CD4-positive, alpha-beta T cell treated with Interleukin-15 for 1 hour (primary cell): ENCODE results near the gene PRTN3.
"Not testable (repeated sequence)": the region's sequence is repeated elsewhere in the genome, so short reads cannot be mapped to it uniquely, and the experiment has no call there.

Experiments used
- DNase-seq: peaks from one replicate; pipeline ENCODE4 v3.0.0-alpha.2; 2020

Gene PRTN3

DNA sequence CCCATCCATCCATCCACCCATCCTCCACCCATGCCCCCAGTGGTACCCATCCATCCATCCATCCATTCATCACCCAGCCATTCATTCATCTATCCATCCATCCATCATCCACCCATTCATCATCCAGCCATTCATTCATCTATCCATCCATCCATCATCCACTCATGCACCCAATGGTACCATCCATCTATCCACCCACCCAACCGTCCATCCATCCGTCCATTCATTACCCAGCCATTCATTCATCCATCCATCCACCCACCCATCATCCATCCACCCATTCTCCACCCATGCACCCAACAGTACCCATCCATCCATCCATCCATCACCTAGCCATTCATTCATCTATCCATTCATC is 24.3 kb upstream of the PRTN3 start:
- DNase-seq, result no peak

GRCh38 chr19:820212-820611 is 20.6 kb upstream of the PRTN3 start:
- DNase-seq, result not testable (repeated sequence)

DNA sequence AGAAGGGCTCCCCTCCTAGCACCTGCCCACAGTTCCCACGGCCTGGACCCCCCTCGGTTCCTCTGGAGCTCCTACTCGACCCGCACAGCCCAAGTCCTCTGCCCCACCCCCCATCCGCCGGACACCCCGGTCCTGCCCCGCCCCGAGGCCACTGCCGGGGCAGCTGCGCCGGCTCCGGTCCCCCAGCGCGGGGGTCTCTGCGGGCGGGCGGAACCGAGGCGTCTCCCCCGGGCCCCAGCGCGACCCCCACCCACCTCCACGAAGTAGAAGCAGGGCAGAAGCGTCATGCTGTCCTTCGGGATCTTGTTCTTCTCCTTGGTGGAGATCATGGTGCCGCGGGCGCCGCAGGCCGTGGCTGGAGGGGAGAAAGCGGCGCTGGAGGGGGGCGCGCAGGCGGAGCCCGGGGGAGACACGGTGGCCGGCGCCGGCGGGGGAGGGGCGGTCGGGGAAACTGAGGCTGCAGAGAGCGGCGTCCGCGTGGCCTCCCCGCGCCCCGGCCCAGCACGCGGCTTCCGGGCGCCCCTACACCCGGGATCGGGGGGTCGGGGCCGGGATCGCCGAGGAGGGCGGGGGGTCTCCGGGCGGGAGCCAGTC is 19.5 kb upstream of the PRTN3 start:
- DNase-seq, result no peak

DNA sequence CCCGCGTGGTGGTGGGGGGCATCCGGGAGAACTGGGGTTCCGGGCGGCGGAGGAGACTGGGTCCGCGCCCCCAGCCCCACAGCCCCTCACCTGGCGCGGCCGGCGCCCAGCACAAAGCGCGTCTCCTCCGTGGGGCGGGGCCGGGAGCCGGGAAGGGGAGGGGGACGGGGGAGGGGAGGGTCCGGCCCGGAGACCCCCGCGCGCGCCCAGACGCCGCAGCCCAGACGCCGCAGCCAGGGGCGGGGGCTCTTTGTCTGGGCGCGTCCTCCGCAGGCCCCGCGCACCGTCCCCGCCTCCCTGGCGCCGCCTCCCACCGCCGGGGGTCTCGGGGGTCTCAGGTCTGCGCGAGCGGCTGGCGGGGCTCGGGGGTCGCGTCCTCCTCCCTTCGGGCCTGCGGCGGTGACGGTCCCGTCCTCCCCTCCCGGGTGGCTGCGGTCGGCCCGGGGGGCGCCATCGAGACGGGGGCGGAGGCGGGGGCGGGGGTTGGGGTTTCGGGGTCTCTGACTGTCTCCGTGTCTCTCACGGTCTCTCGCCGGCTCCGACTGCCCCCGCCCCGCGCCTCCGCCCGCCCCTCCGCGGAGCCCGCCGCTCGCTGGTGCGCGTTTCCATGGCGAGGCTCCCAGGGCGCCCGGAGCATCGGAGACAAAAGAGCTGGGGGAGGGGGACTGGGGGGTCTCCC is 18.8 kb upstream of the PRTN3 start, which contains the start of gene PLPPR3:
Gene PLPPR3 (minus strand): TSS at position 131 of the 679 bp plus-strand sequence. CDS start 396 bp downstream, outside the sequence.
- DNase-seq, result no peak

GRCh38 chr19:823565-824121 is 17.2 kb upstream of the PRTN3 start:
- no peak for DNase-seq

DNA sequence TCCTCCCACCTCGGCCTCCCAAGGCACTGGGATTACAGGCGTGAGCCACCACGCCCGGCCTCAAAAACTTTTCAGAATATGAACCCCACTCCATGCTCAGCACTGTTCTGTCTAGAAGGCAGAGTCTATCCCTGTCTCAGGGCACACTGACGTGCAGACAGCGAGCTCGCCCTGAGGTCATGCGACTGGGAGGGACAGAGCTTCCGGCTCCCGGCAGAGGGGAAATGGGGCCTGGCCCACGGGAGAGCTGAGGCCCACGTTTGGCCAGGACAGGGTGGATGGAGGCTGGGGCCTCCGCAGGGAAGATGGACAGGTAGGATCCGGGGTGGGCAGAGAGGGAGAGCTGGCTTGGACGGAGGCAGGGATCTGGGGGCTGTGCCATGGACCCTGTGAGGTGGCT is 15.9 kb upstream of the PRTN3 start:
- DNase-seq, result no peak

- DNase-seq, result no peak
These were observed 14.7 kb upstream of the PRTN3 start for GRCh38 chr19:825897-826644.

GRCh38 chr19:827314-827709 is 13.5 kb upstream of the PRTN3 start:
- no peak for DNase-seq

GRCh38 chr19:827710-828321 is 13.0 kb upstream of the PRTN3 start, which contains the start of gene AZU1:
Gene AZU1, plus strand, starts transcription at chr19:827837. Its CDS starts 10 bp downstream, at chr19:827847.
- no peak for DNase-seq

DNA sequence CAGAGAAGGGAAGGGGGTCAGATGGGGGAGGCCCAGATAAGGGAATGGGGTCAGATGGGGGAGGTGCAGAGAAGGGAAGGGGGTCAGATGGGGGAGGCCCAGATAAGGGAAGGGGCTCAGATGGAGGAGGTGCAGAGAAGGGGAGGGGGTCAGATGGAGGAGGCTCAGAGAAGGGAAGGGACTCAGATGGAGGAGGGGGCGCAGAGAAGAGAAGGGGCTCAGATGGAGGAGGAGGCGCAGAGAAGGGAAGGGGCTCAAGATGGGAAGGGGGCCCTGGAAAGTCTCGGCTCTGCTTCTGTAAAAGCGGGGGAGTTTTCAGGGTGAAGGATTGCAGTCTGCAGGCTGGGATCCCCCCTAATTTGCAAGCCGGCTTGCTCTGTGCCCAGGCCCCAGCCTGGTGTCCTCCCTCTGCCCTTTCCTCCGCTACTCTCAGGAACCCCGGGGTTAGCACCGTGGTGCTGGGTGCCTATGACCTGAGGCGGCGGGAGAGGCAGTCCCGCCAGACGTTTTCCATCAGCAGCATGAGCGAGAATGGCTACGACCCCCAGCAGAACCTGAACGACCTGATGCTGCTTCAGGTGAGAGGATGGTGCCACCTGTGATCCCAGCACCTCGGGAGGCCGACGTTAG is 11.6 kb upstream of the PRTN3 start:
- DNase-seq, result no peak

- DNase-seq, result no peak
These were observed 9.1 kb upstream of the PRTN3 start for GRCh38 chr19:831407-832369.

DNA sequence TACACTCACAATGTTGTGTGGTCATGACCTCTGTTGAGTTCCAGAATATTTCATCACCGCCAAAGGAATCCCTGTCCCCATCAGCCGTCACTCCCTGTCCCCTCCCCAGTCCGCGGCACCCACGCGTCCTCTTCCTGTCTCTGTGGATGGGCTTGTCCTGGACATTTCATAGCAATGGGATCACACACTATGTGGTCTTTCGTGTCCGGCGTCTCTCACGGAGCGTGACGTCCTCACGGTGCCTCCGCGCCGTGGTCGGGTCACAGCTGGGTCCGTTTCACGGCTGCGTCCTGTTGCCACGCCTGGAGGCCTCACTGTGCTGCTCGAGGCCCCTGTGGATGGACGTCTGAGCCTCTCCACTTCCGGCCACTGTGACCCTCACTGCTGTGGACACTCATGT is 6.6 kb upstream of the PRTN3 start:
- no peak for DNase-seq

DNA sequence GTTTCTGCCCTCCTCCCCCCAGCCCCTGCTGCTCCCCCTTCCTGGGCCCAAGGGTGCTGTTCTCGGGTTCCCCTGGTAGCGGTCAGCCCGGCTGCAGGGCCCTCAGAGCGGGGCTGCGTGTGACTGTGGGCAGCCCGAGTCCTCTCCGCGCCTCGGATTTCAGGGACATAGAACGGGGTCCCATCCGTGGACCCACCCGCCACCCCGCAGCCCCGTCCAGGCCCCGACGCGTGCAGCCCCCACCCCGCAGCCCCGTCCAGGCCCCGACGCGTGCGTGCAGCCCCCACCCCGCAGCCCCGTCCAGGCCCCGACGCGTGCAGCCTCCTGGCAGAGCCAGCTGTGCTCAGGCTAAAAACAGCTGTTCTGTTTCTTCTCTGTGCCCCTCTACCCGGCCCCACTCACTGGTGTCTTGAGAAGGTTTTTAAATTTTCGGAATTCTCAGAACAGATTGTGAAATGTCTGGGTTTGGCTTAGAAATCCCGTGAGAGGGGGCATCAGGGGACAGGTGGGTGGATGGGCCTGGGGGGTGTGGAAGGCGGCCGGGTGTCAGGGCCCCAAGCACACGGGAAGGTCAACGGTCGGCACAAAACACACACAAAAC is 5.5 kb upstream of the PRTN3 start:
- no peak for DNase-seq

GRCh38 chr19:842802-843179 is 2.0 kb downstream of the PRTN3 start:
- not testable (repeated sequence) for DNase-seq

- no peak for DNase-seq
These were observed 2.5 kb downstream of the PRTN3 start for GRCh38 chr19:843180-843835.

DNA sequence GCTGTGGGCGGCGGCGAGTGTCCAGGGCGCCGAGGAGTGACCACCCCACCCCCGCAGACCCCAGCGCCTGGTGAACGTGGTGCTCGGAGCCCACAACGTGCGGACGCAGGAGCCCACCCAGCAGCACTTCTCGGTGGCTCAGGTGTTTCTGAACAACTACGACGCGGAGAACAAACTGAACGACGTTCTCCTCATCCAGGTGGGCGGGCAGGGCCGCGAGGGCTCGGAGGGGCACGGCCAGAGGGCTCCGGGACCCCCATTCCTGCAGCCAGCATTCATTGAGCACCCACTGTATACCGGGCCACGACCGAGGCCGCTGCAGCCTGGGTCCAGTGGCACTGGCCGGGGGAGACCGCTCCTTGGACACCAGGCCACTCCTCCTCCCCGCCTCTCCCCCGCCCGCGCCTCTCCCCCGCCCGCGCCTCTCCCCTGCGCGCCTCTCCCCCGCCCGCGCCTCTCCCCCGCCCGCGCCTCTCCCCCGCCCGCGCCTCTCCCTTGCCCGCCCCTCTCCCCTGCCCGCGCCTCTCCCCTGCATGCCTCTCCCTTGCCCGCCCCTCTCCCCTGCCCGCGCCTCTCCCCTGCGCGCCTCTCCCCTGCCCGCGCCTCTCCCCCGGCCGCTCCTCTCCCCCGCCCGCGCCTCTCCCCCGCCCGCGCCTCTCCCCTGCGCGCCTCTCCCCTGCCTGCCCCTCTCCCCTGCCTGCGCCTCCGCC is 3.2 kb downstream of the PRTN3 start:
- DNase-seq, result no peak

- DNase-seq, result no peak
These were observed 3.8 kb downstream of the PRTN3 start for GRCh38 chr19:844546-844971.

DNA sequence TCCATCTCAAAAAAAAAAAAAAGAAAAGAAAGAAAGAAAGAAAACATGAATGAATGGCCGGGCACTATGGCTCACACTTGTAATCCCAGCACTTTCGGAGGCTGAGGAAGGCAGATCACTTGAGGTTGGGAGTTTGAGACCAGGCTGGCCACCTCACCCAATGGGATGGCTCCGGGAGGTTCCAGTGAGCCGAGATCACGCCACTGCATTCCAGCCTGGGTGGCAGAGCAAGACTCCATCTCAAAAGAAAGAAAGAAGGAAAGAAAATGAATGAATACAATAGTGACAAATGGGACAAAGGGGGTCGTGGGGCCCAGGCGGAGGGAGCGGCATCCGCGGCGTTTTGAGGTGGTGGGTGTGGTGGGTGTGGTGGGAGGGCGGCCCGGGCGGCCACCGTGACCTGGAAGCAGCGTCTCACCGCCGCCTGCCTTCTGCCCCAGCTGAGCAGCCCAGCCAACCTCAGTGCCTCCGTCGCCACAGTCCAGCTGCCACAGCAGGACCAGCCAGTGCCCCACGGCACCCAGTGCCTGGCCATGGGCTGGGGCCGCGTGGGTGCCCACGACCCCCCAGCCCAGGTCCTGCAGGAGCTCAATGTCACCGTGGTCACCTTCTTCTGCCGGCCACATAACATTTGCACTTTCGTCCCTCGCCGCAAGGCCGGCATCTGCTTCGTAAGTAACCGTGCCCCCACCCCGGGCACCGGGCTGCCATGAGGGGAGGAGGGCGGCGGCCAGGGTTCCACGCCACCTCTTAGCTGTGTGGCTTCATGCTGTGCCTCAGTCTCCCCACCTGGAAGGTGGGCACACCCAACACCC is 5.1 kb downstream of the PRTN3 start:
- no peak for DNase-seq

DNA sequence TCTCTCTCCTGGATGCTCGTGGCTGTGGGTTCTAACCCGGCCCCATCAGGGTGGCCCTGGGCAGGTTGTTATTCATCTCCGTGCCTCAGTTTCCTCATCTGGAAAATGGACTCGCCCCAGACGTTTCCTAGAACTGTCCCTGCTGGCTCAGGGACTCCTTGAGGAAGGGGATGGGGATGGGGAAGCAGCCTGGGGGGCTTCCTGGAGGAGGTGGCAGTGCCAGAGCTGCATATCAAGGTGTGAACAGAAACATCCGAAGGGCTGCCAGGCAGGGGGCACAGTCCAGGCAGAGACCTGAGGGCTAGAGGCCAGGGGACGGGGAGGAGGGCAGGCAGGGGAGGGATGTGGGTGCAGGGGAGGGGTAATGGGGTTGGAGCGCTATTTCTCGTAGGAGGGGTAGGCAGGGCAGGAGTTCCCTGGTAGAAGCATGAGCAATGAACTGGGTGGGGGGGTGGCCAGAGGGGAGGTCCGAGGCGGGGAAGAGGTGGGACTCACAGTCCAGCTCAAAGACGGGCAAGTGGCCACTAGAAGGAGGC is 7.7 kb downstream of the PRTN3 start:
- no peak for DNase-seq
